Liver (tissue), 9 donors: ENCODE measurements around the gene ANGEL2. TPM values are rescaled to one million over a fixed set of nuclear protein-coding genes. Genes with fewer than 3 reads are reported as not detected.

Experiments
- DNase-seq: peaks from one replicate; pipeline ENCODE4 v3.0.0-alpha.2; 2017; ENCODE audit warnings: low spot score
- H3K27ac ChIP-seq, 2 donors: one replicate each; pipeline ENCODE4 v1.7.0; 2013; ENCODE audit warnings: inconsistent platforms in 2 of 2, low read length in 2 of 2, control low read depth in 1 of 2, low read depth in 1 of 2, mild to moderate bottlenecking in 1 of 2
- H3K27me3 ChIP-seq, 4 donors: one replicate each; pipeline versions ENCODE4 v1.6.1 to v1.7.0; 2013; ENCODE audit warnings: low read length in 3 of 4, inconsistent platforms in 1 of 4, mild to moderate bottlenecking in 1 of 4, moderate library complexity in 1 of 4; ENCODE audit not compliant: control insufficient read depth in 4 of 4, insufficient read depth in 4 of 4
- H3K36me3 ChIP-seq, 4 donors: one replicate each; pipeline versions ENCODE4 v1.6.1 to v1.7.0; 2013; ENCODE audit warnings: low read length in 3 of 4, mild to moderate bottlenecking in 3 of 4, low read depth in 1 of 4, moderate library complexity in 1 of 4; ENCODE audit not compliant: control insufficient read depth in 4 of 4, insufficient read depth in 3 of 4
- H3K4me1 ChIP-seq, 4 donors: one replicate each; pipeline versions ENCODE4 v1.6.1 to v1.7.0; 2013; ENCODE audit warnings: low read length in 3 of 4, mild to moderate bottlenecking in 3 of 4, moderate library complexity in 1 of 4; ENCODE audit not compliant: control insufficient read depth in 4 of 4, insufficient read depth in 4 of 4
- H3K4me3 ChIP-seq, 3 donors: one replicate each; pipeline versions ENCODE4 v1.6.1 to v1.7.0; 2013; ENCODE audit warnings: low read length in 3 of 3, control low read depth in 1 of 3, low read depth in 1 of 3, mild to moderate bottlenecking in 1 of 3
- H3K9ac ChIP-seq, 2 donors: one replicate each; pipeline ENCODE4 v1.7.0; 2013; ENCODE audit warnings: low read length in 2 of 2, mild to moderate bottlenecking in 2 of 2, moderate library complexity in 2 of 2, control low read depth in 1 of 2, low read depth in 1 of 2
- H3K9me3 ChIP-seq, 4 donors: one replicate each; pipeline versions ENCODE4 v1.6.1 to v1.7.0; 2013; ENCODE audit warnings: low read length in 3 of 4; ENCODE audit not compliant: control insufficient read depth in 4 of 4
- EGR1 ChIP-seq, 2 donors: IDR thresholded peaks; 2 replicates each; pipeline ENCODE4 v1.6.1; 2016 to 2018; ENCODE audit warnings: antibody characterized with exemption in 2 of 2, low read depth in 2 of 2
- FOXA1 ChIP-seq: IDR thresholded peaks from 2 replicates; pipeline ENCODE4 v1.6.1; 2016; ENCODE audit warnings: antibody characterized with exemption
- FOXA2 ChIP-seq: IDR thresholded peaks from 2 replicates; pipeline ENCODE4 v1.6.1; 2016; ENCODE audit warnings: antibody characterized with exemption
- GABPA ChIP-seq, 2 donors: IDR thresholded peaks in 1 of 2; conservative IDR thresholded peaks in 1 of 2; 2 replicates each; pipeline ENCODE4 v1.6.1; 2016; ENCODE audit warnings: antibody characterized with exemption in 2 of 2, mild to moderate bottlenecking in 1 of 2, moderate library complexity in 1 of 2
- HNF4A ChIP-seq, 2 donors: conservative IDR thresholded peaks; 2 replicates each; pipeline ENCODE4 v1.6.1; 2016; ENCODE audit warnings: antibody characterized with exemption in 2 of 2, mild to moderate bottlenecking in 2 of 2
- HNF4G ChIP-seq: IDR thresholded peaks from 2 replicates; pipeline ENCODE4 v1.6.1; 2016; ENCODE audit warnings: antibody characterized with exemption
- JUND ChIP-seq, 2 donors: IDR thresholded peaks; 2 replicates each; pipeline ENCODE4 v1.6.1; 2016; ENCODE audit warnings: antibody characterized with exemption in 2 of 2
- NR2F2 ChIP-seq: IDR thresholded peaks from 2 replicates; pipeline ENCODE4 v1.6.1; 2016; ENCODE audit warnings: antibody characterized with exemption
- RAD21 ChIP-seq, 2 donors: IDR thresholded peaks; 2 replicates each; pipeline ENCODE4 v1.6.1; 2016; ENCODE audit warnings: antibody characterized with exemption in 2 of 2, mild to moderate bottlenecking in 2 of 2
- SP1 ChIP-seq: IDR thresholded peaks from 2 replicates; pipeline ENCODE4 v1.6.1; 2018; ENCODE audit warnings: antibody characterized with exemption, mild to moderate bottlenecking
- TAF1 ChIP-seq: conservative IDR thresholded peaks from 2 replicates; pipeline ENCODE4 v1.6.1; 2016; ENCODE audit warnings: antibody characterized with exemption, mild to moderate bottlenecking
- YY1 ChIP-seq: IDR thresholded peaks from 2 replicates; pipeline ENCODE4 v1.6.1; 2016; ENCODE audit warnings: antibody characterized with exemption, mild to moderate bottlenecking
- WGBS: extraction: QIAGEN DNeasy Blood & Tissue Kit; methylation state at CpG from one replicate; pipeline ENCODE4 v1.1.7; 2013; 5-methylcytosine and 5-hydroxymethylcytosine counted together
- polyA plus RNA-seq, 2 donors: library from polyadenylated mRNA; stranded (reverse) in 1 of 2; unstranded in 1 of 2; fragments of 200-250 nt in 1 of 2; fragments of >200 nt in 1 of 2; fragmentation: Nextera tagmentation in 1 of 2; extraction: Ambion mirVana in 1 of 2; gene quantifications; one replicate each; pipeline versions ENCODE4 v1.2.1 to v1.2.3, GENCODE V29; 2013 to 2015
- total RNA-seq, 2 donors: library from RNA; depleted of rRNA; stranded (reverse); fragments of >200 nt; gene quantifications; one replicate each; pipeline ENCODE4 v1.2.3, GENCODE V29; 2014
- TF ChIP-seq, protein P1 (sequence below): IDR thresholded peaks from 2 replicates; pipeline ENCODE4 v1.6.1; 2016; ENCODE audit warnings: antibody characterized with exemption, mild to moderate bottlenecking
- TF ChIP-seq, protein P2 (sequence below): fragments of 150-350 bp; IDR thresholded peaks from 2 replicates; pipeline ENCODE4 v1.5.1; 2017; ENCODE audit warnings: improper control_type of control experiment, low read depth, low read length; ENCODE audit not compliant: missing input control
- TF ChIP-seq, protein P3 (sequence below): IDR thresholded peaks from 2 replicates; pipeline ENCODE4 v1.6.1; 2016; ENCODE audit warnings: antibody characterized with exemption
- TF ChIP-seq, protein P4 (sequence below): IDR thresholded peaks from 2 replicates; pipeline ENCODE4 v1.6.1; 2016; ENCODE audit warnings: antibody characterized with exemption
- donor health status: healthy.
- donor health status: healthy.
- donor health status: healthy.
- donor health status: healthy.
- donor health status: healthy.

ANGEL2 gene
- total and polyA plus RNA-seq, 4 donors, result 8.2 to 31.1 (median 16.4) TPM

DNA sequence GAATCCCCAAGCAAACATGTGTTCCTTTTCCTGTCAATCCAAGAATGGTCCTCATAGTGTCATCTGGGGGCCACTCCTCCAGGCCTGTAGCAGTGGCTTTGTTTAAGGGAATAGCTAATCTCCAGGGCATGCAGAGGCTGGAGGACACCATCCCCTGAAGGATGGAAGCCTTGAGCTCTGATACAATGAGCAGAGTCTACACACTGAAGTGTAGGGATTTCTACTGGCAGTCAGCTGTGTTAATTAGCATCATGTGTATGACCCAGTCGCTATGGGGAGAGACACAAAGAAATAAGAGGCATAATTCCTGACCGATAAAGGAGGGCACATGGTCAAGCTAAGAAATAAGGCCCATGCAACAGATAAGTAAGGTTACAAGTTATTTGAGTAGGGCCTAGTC, 29.1 kb downstream of the ANGEL2 start:
- no peak overlapping the region for H3K27ac ChIP-seq
- 95% methylated on average over 2 of the region's 2 CpGs for WGBS
- no peak overlapping the region for H3K9ac ChIP-seq
- H3K4me3 ChIP-seq, result no peak overlapping the region
- no peak for DNase-seq
- TF ChIP-seq EGR1 (IDR thresholded peaks at IDR 0.05; ENCODE audit: low read depth in 2 of 2) (no peak), RAD21 (IDR thresholded peaks at IDR 0.05) (no peak), NR2F2 (no peak), SP1 (no peak), FOXA2 (no peak), FOXA1 (no peak), YY1 (no peak), HNF4G (no peak), JUND (IDR thresholded peaks at IDR 0.05) (no peak), HNF4A (conservative IDR thresholded peaks at IDR 0.05) (no peak), GABPA (IDR thresholded peaks at IDR 0.05 in 1 of 2, conservative IDR thresholded peaks at IDR 0.05 in 1 of 2) (no peak), TAF1 (no peak)
- TF ChIP-seq, protein P1, sequence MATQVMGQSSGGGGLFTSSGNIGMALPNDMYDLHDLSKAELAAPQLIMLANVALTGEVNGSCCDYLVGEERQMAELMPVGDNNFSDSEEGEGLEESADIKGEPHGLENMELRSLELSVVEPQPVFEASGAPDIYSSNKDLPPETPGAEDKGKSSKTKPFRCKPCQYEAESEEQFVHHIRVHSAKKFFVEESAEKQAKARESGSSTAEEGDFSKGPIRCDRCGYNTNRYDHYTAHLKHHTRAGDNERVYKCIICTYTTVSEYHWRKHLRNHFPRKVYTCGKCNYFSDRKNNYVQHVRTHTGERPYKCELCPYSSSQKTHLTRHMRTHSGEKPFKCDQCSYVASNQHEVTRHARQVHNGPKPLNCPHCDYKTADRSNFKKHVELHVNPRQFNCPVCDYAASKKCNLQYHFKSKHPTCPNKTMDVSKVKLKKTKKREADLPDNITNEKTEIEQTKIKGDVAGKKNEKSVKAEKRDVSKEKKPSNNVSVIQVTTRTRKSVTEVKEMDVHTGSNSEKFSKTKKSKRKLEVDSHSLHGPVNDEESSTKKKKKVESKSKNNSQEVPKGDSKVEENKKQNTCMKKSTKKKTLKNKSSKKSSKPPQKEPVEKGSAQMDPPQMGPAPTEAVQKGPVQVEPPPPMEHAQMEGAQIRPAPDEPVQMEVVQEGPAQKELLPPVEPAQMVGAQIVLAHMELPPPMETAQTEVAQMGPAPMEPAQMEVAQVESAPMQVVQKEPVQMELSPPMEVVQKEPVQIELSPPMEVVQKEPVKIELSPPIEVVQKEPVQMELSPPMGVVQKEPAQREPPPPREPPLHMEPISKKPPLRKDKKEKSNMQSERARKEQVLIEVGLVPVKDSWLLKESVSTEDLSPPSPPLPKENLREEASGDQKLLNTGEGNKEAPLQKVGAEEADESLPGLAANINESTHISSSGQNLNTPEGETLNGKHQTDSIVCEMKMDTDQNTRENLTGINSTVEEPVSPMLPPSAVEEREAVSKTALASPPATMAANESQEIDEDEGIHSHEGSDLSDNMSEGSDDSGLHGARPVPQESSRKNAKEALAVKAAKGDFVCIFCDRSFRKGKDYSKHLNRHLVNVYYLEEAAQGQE, result no peak
- TF ChIP-seq, protein P2, sequence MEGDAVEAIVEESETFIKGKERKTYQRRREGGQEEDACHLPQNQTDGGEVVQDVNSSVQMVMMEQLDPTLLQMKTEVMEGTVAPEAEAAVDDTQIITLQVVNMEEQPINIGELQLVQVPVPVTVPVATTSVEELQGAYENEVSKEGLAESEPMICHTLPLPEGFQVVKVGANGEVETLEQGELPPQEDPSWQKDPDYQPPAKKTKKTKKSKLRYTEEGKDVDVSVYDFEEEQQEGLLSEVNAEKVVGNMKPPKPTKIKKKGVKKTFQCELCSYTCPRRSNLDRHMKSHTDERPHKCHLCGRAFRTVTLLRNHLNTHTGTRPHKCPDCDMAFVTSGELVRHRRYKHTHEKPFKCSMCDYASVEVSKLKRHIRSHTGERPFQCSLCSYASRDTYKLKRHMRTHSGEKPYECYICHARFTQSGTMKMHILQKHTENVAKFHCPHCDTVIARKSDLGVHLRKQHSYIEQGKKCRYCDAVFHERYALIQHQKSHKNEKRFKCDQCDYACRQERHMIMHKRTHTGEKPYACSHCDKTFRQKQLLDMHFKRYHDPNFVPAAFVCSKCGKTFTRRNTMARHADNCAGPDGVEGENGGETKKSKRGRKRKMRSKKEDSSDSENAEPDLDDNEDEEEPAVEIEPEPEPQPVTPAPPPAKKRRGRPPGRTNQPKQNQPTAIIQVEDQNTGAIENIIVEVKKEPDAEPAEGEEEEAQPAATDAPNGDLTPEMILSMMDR, result no peak
- TF ChIP-seq, protein P3, sequence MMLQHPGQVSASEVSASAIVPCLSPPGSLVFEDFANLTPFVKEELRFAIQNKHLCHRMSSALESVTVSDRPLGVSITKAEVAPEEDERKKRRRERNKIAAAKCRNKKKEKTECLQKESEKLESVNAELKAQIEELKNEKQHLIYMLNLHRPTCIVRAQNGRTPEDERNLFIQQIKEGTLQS, result no peak
- TF ChIP-seq, protein P4, sequence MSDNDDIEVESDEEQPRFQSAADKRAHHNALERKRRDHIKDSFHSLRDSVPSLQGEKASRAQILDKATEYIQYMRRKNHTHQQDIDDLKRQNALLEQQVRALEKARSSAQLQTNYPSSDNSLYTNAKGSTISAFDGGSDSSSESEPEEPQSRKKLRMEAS, result no peak
- H3K36me3 ChIP-seq, result peaks cover 0 to 15% (median 2%) of the 10 kb centered on the region in 4 donors
- no peaks in the 10 kb centered on the region for H3K27me3 ChIP-seq
- no peaks in the 10 kb centered on the region for H3K4me1 ChIP-seq
- H3K9me3 ChIP-seq, result no peaks in the 10 kb centered on the region

DNA sequence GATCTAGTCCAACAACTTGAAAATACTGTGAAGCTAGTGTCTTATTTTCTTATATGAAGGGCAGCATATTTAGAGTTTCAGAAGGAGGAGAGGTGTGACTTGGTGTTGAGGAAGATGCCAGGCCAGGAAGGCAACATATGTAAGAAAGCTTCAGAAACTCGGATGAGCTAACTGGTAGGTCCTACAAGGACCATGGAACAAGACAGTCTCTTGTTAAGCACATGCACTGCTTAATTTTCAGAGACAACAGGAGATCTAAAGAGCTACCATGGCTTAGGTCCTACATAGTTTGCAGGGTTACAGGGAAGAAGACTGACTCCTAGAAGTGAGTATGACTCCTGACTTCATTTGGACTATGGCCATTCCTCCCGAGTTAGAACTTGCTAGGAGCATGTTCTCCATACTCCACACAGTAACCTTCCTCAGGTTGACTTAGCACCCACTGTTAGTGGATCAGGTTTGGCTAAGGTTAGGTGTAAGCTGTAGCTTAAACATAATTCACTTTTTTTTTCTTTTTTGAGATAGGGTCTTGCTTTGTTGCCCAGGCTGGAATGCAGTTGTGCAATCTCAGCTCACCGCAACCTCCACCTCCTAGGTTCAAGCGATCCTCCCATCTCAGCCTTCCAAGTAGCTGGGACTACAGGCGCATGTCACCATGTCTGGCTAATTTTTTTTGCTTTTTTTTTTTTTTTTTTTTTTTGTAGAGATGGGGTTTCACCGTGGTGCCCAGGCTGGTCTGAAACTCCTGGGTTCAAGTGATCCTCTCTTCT, 31.0 kb downstream of the ANGEL2 start:
- Histone ChIP-seq H3K9me3 (no peaks in the 10 kb centered on the region), H3K27ac (no peak overlapping the region), H3K4me3 (no peak overlapping the region), H3K9ac (no peak overlapping the region), H3K4me1 (no peaks in the 10 kb centered on the region), H3K27me3 (no peaks in the 10 kb centered on the region), H3K36me3 (peaks cover 0 to 4% (median under 1%) of the 10 kb centered on the region in 4 donors)
- no peak for DNase-seq
- WGBS, result 97% methylated on average over 6 of the region's 6 CpGs
- TF ChIP-seq NR2F2 (no peak), JUND (IDR thresholded peaks at IDR 0.05) (no peak), FOXA2 (no peak), SP1 (no peak), RAD21 (IDR thresholded peaks at IDR 0.05) (no peak), HNF4A (conservative IDR thresholded peaks at IDR 0.05) (no peak), TAF1 (no peak), HNF4G (no peak)
- TF ChIP-seq, protein P3, result no peak
- TF ChIP-seq, protein P1, result no peak
